HG03196 (cell line): ENCODE results near the gene ADRB2.
A peak's percentile ranks its signal among the peaks of the same experiment; 100 is the strongest.

Experiments
- ATAC-seq: cut with Tn5 transposase; IDR thresholded peaks from one replicate; pipeline ENCODE4 v1.9.1; 2021; ENCODE audit not compliant: unreplicated experiment

The ADRB2 gene

GRCh38 chr5:148805326-148806290 lies 20.8 kb upstream of the ADRB2 start:
- ATAC-seq: peak; percentile 39

- no peak for ATAC-seq
These were observed 19.9 kb upstream of the ADRB2 start for GRCh38 chr5:148806520-148806931.

GRCh38 chr5:148807851-148808250 lies 18.6 kb upstream of the ADRB2 start:
- no peak for ATAC-seq

GRCh38 chr5:148808864-148809642 lies 17.4 kb upstream of the ADRB2 start:
- peak; percentile 58 for ATAC-seq

- no peak for ATAC-seq
These were observed 16.5 kb upstream of the ADRB2 start for GRCh38 chr5:148809781-148810524.

DNA sequence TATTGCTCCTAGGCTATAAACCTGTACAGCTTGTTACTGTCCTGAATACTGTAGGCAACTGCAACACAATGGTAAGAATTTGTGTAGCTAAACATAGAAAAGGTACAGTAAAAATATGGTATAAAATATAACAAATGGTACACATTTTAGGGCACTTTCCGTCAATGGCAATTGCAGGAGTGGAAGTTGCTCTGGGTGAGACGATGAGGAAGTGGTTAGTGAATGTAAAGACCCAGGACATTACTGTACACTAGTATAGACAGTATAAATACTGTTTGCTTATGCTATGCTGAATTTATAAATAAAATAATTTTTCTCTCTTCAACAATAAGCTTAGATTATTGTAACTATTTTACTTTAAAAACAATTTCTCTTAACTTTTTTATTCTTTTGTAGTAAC lies 15.6 kb upstream of the ADRB2 start:
- no peak for ATAC-seq

- ATAC-seq: no peak
These were observed 14.7 kb upstream of the ADRB2 start for GRCh38 chr5:148811756-148812155.

- no peak for ATAC-seq
These were observed 11.3 kb upstream of the ADRB2 start for GRCh38 chr5:148815086-148815485.

GRCh38 chr5:148815578-148815977 lies 10.8 kb upstream of the ADRB2 start:
- no peak for ATAC-seq

DNA sequence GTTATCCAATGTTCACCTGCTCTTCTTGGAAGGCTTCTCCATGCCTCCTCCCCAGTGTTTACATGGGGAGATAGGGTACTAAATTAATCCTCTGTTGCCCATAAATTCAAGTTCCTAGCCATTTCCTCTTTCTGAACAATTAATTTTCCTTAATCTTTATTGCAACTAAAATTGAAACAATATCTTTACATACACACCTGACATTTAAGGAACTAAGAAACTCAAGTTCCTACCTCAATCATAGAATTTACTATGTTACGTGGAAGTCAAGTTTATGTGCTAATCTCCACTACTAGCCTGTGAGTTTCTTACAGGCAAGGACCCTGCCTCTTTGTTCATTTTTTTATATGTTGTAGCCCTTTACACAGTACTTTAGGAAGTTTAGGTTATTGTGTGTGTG lies 10.1 kb upstream of the ADRB2 start:
- no peak for ATAC-seq

DNA sequence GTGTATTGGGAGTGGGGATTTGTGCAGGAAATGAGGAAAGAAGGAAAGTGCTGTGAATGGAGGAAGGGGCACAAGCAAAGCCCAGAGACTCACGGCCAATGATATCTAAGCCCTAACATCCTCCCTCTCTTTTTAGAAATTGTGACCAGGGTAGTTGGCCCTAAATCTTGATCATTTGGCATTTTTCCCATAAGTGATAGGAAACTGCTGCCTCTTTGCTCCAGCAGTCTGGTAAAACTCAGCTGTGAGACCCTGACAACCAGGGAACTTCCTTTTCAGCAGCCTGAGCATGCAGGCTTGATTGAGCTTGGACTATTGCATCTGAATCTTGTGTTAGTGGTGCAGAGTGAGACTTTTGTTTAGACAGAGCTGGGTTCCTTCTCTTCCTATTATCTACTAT lies 9.6 kb upstream of the ADRB2 start:
- no peak for ATAC-seq

DNA sequence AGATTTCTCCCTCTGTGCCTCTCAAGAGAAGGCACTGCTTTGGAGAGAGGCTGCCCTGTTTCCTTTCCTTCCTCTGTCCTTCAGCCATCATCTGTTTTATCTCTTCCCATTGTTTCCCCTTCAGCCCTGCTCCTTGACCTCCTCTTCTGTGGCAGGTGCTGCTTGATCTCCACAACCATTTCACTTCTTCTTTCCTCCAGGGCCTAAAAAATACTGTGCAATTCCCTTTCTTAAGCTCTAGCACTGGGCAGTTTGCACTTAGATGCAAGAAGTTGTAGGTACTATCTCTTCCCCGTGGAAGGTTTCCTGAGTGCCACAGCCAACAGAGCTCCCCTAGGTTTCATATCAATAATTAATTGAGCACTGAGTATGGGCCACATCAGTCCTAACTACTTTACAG lies 8.8 kb upstream of the ADRB2 start:
- ATAC-seq: no peak

DNA sequence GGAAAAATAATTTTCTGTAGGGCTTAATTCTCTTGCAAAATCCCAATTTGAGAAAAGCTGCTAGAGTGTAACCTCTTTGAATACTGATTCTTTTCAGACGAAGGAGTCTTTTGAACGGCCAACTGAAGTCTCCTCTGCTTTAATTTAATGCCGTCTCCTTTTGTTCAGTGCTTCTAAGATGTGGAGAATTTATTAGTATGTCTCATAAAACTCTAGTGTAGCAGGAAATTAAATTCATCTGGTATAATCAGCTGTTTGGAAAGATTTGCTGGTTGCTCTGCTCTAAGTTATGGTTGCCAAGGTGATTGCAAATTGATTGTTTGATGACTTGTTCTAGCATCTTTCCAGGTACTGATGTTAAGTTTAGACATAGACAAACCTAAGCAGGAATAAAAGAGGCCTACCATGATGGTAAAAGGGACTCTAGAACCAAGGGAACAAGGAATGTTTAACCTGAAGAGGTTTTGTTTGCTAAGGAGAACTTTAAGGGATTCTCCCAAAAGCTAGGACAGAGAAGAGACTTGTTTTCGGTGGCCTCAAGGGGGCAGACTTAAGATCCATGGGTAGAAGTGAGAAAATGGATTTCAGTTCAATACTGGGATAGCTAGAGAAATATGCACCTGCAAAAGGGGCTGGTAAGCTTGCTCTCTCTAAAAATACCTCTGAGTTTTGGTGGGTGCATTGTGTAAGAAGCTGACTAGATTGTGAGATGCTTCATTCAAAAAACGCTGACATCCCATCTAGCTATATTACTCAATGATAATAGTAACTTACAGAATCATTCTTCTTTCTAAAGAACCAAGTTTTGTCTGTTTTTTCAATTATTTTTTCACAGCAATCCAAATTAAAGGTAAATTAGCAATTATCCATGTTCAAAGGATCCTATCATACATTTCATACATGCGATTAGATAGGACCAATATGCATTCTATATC lies 5.7 kb upstream of the ADRB2 start:
- ATAC-seq: no peak

DNA sequence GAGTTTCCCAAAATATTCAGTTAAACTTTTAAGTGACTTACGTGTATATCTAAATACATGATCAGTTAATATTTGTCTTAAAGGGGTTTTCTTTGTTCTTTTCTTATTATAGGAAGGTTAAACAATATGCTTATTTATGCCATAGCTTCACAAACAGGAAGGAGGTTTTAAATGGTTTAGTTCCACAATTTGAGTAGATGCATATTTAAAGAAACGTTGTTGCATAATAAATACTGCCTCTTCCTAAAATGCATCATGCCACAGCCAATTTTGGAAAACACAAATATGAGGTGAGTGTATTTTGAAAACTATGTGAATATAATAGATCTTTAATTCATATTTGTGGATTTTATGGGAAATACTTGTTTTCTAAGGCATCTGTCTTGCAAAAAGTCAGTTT lies 2.5 kb upstream of the ADRB2 start:
- ATAC-seq: no peak

DNA sequence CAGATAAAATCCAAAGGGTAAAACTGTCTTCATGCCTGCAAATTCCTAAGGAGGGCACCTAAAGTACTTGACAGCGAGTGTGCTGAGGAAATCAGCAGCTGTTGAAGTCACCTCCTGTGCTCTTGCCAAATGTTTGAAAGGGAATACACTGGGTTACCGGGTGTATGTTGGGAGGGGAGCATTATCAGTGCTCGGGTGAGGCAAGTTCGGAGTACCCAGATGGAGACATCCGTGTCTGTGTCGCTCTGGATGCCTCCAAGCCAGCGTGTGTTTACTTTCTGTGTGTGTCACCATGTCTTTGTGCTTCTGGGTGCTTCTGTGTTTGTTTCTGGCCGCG lies 727 bp upstream of the ADRB2 start:
- ATAC-seq: no peak

GRCh38 chr5:148826739-148827070 lies 294 bp downstream of the ADRB2 start:
- ATAC-seq: no peak

GRCh38 chr5:148827723-148828122 lies 1.3 kb downstream of the ADRB2 start:
- ATAC-seq: no peak

GRCh38 chr5:148828511-148829247 lies 2.3 kb downstream of the ADRB2 start:
- no peak for ATAC-seq

- ATAC-seq: no peak
These were observed 2.8 kb downstream of the ADRB2 start for GRCh38 chr5:148829248-148829594.

- no peak for ATAC-seq
These were observed 3.3 kb downstream of the ADRB2 start for GRCh38 chr5:148829734-148830133.
